GM18526 (cell line): ENCODE results near the gene ROMO1.

Experiments
- POLR2A ChIP-seq: IDR thresholded peaks from 3 replicates; pipeline ENCODE4 v1.6.1; 2011; ENCODE audit not compliant: insufficient read length; ENCODE audit errors: extremely low read depth

The ROMO1 gene

DNA sequence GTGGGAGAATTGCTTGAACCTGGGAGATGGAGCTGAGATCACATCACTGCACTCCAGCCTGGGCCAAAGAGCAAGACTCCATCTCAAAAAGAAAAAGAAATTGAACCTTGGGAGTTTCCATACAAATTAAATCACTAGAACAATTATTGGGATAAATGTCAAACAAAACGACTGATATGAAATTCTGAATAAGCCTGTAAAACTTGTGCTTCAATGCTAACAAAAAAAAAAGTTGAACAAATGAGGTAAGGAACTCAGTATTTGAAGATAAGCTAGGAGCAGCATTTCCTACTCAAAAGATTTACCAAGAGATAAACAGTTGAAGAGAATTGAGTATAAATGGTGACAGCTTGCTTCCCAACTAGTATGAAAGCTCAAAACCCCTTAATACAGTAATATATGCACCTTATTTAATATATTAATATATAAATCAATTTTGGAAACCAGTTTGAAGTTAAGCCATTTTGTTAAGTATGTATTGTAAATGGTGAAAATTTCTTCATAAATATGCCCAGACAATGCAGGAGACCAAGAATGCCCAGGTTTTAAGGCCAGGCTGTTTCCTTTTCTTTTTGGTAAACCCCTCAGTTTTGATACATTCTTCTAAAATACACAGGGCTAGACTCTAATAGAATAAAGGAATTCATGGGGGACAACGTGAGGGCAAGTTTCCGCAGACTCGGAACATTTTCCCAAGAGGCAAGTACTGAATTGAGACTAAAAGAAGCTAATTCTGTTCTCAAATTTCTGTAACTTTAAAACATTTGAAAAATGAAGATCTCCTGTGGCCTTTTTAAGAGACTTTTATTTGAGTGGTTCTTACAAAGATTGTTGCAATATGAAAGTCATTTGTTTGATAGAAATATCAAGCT lies 3.9 kb downstream of the ROMO1 start:
- no peak for TF ChIP-seq POLR2A

- TF ChIP-seq POLR2A, result no peak
These were observed 5.5 kb downstream of the ROMO1 start for GRCh38 chr20:35704514-35705261.

- TF ChIP-seq POLR2A, result no peak
These were observed 9.3 kb downstream of the ROMO1 start for GRCh38 chr20:35708502-35708901.

DNA sequence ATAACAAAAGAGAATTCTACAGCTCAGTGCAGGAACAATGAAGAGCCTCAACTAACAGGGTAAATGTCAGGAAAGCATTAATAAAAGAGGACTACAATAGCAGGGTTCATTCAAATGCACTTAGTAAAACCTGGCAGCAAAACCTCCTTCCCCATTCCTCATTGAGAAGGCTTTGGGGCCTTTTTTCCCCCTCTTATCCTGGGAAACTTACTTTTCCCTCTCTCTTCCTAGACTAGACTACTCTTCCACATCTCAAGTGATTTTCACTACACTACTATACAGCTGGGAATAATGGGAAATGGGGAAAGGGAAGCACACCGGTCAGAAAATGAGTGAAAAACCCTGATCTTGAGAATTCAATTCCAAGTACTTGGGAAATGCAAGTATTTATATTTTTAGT lies 10.1 kb downstream of the ROMO1 start:
- no peak for TF ChIP-seq POLR2A

DNA sequence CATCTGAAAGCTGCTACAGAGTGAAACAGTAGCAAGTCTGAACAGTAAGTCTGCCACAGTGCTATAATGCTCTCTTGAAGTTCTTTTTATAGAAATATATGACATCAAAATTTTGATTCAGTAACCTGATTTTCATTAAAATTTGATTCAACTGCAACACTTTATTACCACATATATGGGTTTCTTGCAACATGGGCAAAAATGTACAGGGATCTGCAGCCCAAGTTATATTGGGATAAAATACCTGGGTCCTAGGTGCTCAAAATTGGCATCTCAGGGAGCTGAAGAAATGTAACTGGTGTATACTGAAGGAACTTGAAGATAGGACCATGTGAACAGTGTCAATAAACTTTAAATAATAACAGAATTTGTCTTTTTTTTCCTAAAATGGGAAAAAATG lies 10.8 kb downstream of the ROMO1 start:
- TF ChIP-seq POLR2A, result no peak

DNA sequence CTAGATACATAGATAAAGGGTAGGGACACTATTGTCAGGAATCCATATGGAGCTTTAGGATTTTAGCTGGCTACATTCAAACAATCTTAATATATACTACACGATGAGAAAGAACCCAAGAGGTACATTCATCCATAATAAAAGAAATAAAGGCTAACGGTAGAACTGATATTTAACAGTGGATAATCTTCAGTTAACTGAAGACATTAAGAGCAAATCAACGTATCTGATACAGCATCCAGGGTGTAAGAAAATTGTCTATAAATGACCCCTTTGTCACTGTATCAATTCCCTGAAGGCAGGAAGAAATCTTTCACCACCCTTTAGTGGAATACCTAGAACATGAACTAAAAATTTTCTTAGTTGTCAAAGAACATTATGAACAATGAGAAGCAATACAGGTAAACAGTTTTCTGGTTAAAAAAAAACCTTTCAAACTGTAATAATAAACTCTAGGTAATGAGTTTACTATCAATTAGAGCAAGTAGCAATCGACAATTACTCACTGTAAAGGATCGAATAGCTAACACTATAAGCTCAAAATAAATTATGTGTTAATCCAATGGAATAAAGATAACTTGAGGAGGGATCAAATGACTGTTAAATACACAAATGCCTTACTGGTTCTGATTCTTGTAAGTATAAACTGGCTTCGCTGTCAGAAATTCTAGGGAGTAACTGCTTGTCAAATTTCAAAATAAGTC lies 11.8 kb downstream of the ROMO1 start:
- TF ChIP-seq POLR2A, result no peak

DNA sequence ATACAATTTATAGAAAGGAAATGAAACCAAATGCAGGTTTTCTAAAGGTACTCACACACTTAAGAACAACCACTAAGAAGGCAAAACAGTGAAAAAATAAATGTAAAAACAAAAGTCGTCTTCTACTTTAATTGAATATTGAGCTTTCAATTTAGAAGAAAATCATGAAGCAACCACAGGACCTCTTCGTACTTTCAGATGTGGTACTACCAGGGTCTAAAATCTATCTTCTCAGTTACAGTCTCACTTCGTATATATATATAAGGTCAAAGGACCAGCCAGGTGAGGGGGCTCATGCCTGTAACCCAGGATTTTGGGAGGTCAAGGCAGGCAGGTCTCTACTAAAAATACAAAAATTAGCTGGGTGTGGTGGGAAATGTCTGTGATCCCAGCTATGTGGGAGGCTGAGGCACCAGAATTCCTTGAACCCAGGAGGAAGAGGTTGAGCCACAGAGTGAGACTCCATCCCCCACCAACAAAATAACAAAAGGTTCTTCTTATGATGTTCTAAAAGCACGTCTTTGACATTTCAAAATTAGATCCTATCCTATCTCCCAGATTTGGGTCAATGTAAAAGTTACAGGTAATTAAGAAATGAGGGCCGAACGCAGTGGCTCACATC lies 12.5 kb downstream of the ROMO1 start:
- no peak for TF ChIP-seq POLR2A

DNA sequence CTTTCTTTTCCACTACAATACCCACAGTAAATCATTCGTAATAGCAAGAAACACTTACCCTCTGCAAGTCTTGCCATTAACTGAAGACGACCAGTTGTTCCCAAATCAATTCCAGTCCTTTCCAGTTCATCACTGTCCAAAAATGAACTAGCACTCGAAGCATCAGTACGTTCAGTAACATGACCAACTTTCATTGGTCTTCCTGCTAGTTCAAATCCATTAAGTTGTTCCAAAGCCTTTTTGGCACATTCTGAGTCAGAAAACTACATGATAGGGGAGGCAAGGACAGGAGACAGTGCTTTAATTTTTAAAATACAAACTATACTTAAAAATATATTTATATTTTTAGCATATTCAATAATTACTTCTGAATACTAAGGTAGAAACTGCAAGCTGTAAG lies 14.9 kb downstream of the ROMO1 start:
- no peak for TF ChIP-seq POLR2A

DNA sequence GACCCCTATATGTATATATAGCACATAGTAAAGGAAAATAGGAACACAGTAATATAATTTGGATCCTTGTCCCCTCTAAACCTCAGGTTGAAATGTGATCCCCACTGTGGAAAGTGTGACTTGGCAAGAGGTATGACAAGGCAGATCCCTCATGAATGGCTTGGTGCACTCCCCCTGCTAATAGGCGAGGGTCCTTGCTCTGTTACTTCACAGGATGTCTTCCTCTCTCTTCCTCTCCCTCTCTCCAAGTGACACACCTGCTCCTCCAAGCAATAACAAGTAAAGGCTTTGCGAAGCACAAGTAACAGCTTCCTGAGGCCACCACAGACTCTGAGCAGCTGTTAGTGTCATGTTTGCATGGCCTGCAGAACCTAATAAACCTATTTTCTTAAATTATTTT lies 16.4 kb downstream of the ROMO1 start:
- TF ChIP-seq POLR2A, result no peak

GRCh38 chr20:35716330-35716729 lies 17.1 kb downstream of the ROMO1 start:
- no peak for TF ChIP-seq POLR2A

DNA sequence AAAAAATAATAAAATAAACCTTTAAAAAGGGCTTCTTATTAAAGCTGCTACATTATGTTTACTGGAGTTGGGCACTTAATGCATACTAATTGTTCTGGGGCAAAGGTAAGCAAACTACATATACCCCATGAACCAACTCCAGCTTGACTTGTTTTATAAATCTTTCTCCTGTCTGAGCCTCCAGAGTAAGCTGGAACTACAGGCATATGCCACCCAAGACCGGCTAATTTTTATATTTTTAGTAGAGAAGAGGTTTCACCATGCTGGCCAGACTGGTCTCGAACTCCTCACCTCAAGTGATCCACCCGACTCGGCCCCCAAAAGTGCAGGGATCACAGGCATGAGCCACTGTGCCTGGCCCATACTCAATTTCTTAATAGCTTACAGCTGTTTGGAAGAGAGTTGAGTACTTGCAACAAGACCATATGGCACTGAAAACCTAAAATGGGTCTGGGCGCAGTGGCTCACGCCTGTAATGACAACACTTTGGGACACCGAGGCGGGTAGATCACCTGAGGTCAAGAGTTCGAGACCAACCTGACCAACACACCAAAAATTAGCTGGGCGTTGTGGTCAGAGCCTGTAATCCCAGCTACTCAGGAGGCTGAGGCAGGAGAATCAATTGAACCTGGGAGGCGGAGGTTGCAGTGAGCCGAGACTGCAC lies 19.9 kb downstream of the ROMO1 start:
- peak; percentile 17 for TF ChIP-seq POLR2A

GRCh38 chr20:35719717-35720116 lies 20.5 kb downstream of the ROMO1 start:
- TF ChIP-seq POLR2A, result no peak

DNA sequence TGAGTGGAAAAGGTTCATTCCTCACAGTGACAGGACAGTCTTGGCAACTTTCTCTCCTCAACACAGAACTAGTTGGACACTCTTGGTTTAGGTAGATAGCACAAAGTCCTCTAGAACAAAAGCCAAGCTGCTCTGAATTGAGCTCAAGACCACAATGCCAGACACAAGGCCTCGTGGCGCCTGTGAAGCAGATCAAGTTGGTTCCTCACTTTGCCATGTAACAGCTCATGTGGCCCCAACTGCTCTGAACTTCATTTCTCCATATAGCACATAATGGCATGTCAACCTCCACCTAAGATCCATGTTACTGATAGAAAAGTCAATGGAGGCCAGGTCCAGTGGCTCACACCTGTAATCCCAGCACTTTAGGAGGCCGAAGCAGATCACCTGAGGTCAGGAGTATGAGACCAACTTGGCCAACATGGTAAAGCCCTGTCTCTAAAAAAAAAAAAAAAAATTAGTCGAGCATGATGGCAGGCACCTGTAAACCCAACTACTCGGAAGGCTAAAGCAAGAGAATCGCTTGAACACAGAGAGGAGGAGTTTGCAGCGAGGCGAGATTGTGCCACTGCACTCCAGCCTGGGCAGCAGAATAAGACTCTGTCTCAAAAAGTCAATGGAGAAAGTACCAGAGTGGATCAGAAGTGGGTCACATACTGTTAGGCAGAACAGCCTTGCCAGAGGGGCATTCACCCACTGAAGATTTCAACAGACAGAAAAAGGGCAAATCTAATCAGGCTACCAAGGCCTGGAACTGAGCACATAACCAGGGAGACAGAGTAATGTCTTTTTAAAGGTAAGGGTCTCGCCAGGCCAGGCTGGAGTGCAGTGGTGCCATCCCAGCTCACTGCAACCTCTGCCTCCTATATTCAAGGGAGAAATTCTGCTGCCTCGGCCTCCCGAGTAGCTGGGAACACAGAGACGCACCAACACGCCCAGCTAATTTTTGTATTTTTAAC lies 21.2 kb downstream of the ROMO1 start:
- TF ChIP-seq POLR2A, result no peak

GRCh38 chr20:35721219-35721618 lies 22.0 kb downstream of the ROMO1 start:
- no peak for TF ChIP-seq POLR2A
